HepG2 (cell line): ENCODE data around the gene TTPAL. TPM values are rescaled to one million over a fixed set of nuclear protein-coding genes. Genes with fewer than 3 reads are reported as not detected.
A peak's percentile ranks its signal among the peaks of the same experiment; 100 is the strongest.

Experiments used
- HNRNPLL ChIP-seq: fragments of 200-400 bp; formaldehyde crosslinking; IDR thresholded peaks from 2 replicates; pipeline ENCODE4 v1.6.1; 2017; ENCODE audit warnings: mild to moderate bottlenecking, low read depth, low read length; ENCODE audit not compliant: poor library complexity, severe bottlenecking
- MEF2D ChIP-seq: sonication (generic); formaldehyde crosslinking; IDR thresholded peaks from 2 replicates; pipeline ENCODE4 v1.5.1; 2020; ENCODE audit warnings: mild to moderate bottlenecking, missing genetic modification reagents
- NFKBIZ ChIP-seq: IDR thresholded peaks from 2 replicates; pipeline ENCODE4 v1.6.1; 2018; ENCODE audit warnings: missing genetic modification reagents, missing compliant biosample characterization
- RBM22 ChIP-seq: fragments of 200-400 bp; formaldehyde crosslinking; optimal IDR thresholded peaks from 2 replicates; pipeline ENCODE3; 2017; ENCODE audit warnings: mild to moderate bottlenecking, low read length, moderate library complexity
- RXRA ChIP-seq: sonication (generic); formaldehyde crosslinking; IDR thresholded peaks from 2 replicates; pipeline ENCODE4 v1.5.1; 2020; ENCODE audit warnings: missing genetic modification reagents
- RXRB ChIP-seq: IDR thresholded peaks from 2 replicates; pipeline ENCODE4 v1.6.1; 2016; ENCODE audit warnings: borderline replicate concordance, missing genetic modification reagents, missing compliant biosample characterization
- SALL1 ChIP-seq: sonication (generic); formaldehyde crosslinking; IDR thresholded peaks from 2 replicates; pipeline ENCODE4 v1.8.0; 2022; ENCODE audit warnings: mild to moderate bottlenecking, missing genetic modification reagents
- SIX4 ChIP-seq: sonication (generic); formaldehyde crosslinking; IDR thresholded peaks from 2 replicates; pipeline ENCODE4 v1.4.0; 2020; ENCODE audit warnings: missing genetic modification reagents
- THRA ChIP-seq: sonication (generic); formaldehyde crosslinking; IDR thresholded peaks from 2 replicates; pipeline ENCODE4 v1.4.0; 2020; ENCODE audit warnings: missing genetic modification reagents, borderline replicate concordance
- ZHX2 ChIP-seq, 2 experiments: sonication (generic) in 1 of 2; formaldehyde crosslinking in 1 of 2; IDR thresholded peaks; 2 replicates each; pipeline versions ENCODE4 v1.6.1 to v1.9.0; 2014 to 2022; ENCODE audit warnings: antibody characterized with exemption in 1 of 2, borderline replicate concordance in 1 of 2, inconsistent platforms in 1 of 2, low read depth in 1 of 2, missing genetic modification reagents in 1 of 2
- ZNF121 ChIP-seq: sonication (generic); formaldehyde crosslinking; IDR thresholded peaks from 2 replicates; pipeline ENCODE4 v1.5.0; 2020; ENCODE audit warnings: mild to moderate bottlenecking, missing genetic modification reagents
- ZNF296 ChIP-seq: sonication (generic); formaldehyde crosslinking; conservative IDR thresholded peaks from 2 replicates; pipeline ENCODE4 v1.5.0; 2020; ENCODE audit warnings: mild to moderate bottlenecking, missing genetic modification reagents
- ZNF3 ChIP-seq: IDR thresholded peaks from 2 replicates; pipeline ENCODE4 v1.7.0; 2017; ENCODE audit warnings: inconsistent platforms
- ZNF30 ChIP-seq: sonication (generic); formaldehyde crosslinking; IDR thresholded peaks from 2 replicates; pipeline ENCODE4 v1.5.0; 2020; ENCODE audit warnings: mild to moderate bottlenecking, missing genetic modification reagents
- ZNF317 ChIP-seq: sonication (generic); formaldehyde crosslinking; IDR thresholded peaks from 2 replicates; pipeline ENCODE4 v1.5.0; 2020; ENCODE audit warnings: mild to moderate bottlenecking, missing genetic modification reagents
- ZNF446 ChIP-seq: sonication (generic); formaldehyde crosslinking; IDR thresholded peaks from 2 replicates; pipeline ENCODE4 v1.5.0; 2020; ENCODE audit warnings: mild to moderate bottlenecking, missing genetic modification reagents
- ZNF710 ChIP-seq: sonication (generic); formaldehyde crosslinking; IDR thresholded peaks from 2 replicates; pipeline ENCODE4 v1.5.0; 2020; ENCODE audit warnings: mild to moderate bottlenecking, missing genetic modification reagents, borderline replicate concordance
- ZNF749 ChIP-seq: sonication (generic); formaldehyde crosslinking; IDR thresholded peaks from 2 replicates; pipeline ENCODE4 v1.8.0; 2022; ENCODE audit warnings: mild to moderate bottlenecking, missing genetic modification reagents, moderate library complexity, borderline replicate concordance
- ZNF792 ChIP-seq: IDR thresholded peaks from 2 replicates; pipeline ENCODE4 v1.6.1; 2016
- polyA plus RNA-seq, 8 experiments: library from polyadenylated mRNA; depleted of rRNA in 3 of 8; stranded (reverse) in 7 of 8; unstranded in 1 of 8; fragments of >200 nt; fragmentation: Illumina TruSeq in 4 of 8; extraction: Trizol in 4 of 8; gene quantifications; 2 replicates each; pipeline versions ENCODE4 v1.2.1 to v1.2.3, GENCODE V29; 2011 to 2016; ENCODE audit warnings: low read depth in 4 of 8, missing spikeins in 1 of 8, mixed read lengths in 1 of 8; ENCODE audit not compliant: insufficient read depth in 1 of 8
- total RNA-seq, 5 experiments: library from RNA; depleted of rRNA; stranded (reverse); fragments of >200 nt; fragmentation: Illumina TruSeq; extraction: Trizol; gene quantifications; 2 replicates each; pipeline ENCODE4 v1.2.3, GENCODE V29; 2016; ENCODE audit warnings: low read depth in 1 of 5

Gene TTPAL
- total and polyA plus RNA-seq, 2 of the 13 experiments (the other 11 are each of a cell fraction or from before 2014, with no cell fraction given), result 4.3 to 18.8 TPM

GRCh38 chr20:44521484-44522481 lies 46.1 kb downstream of the TTPAL start, which contains the start of gene SERINC3 (continued):
- TF ChIP-seq HNRNPLL, result peak; percentile 83
- peak; percentile 86 for TF ChIP-seq ZNF317 (CRISPR knock-in tag)
- TF ChIP-seq THRA (CRISPR knock-in tag), result no peak; the same call in 1 of the 2 replicates
- TF ChIP-seq ZNF710 (CRISPR knock-in tag), result peak; percentile 83; the same call in 1 of the 2 replicates
- TF ChIP-seq RXRA (CRISPR knock-in tag), result peak; percentile 87
- TF ChIP-seq ZNF121, result peak; percentile 39; the same call in 1 of the 2 replicates
- TF ChIP-seq ZNF446 (CRISPR knock-in tag), result peak; percentile 68; the same call in 1 of the 2 replicates
- TF ChIP-seq ZNF3 (CRISPR knock-in tag), result no peak
- peak; percentile 31; the same call in 1 of the 2 replicates for TF ChIP-seq NFKBIZ
- peak; percentile 94; the same call in 1 of the 2 replicates for TF ChIP-seq ZNF30 (CRISPR knock-in tag)
- no peak for TF ChIP-seq RBM22
- TF ChIP-seq SIX4 (CRISPR knock-in tag), result no peak; the same call in none of the 2 replicates
- no peak; the same call in 1 of the 2 replicates for TF ChIP-seq ZNF296 (CRISPR knock-in tag)
- TF ChIP-seq MEF2D (CRISPR knock-in tag), result peak; percentile 91
- peak; percentile 54; the same call in 1 of the 2 replicates for TF ChIP-seq RXRB (CRISPR knock-in tag)
- peak; percentile 98 for TF ChIP-seq SALL1
- peak; percentile 94 for TF ChIP-seq ZNF792 (CRISPR knock-in tag)
- TF ChIP-seq ZHX2 (IDR thresholded peaks at IDR 0.05; ENCODE audit: low read depth), result peak; percentile 89
- TF ChIP-seq ZHX2 (CRISPR knock-in tag; IDR thresholded peaks at IDR 0.05; ENCODE audit: borderline replicate concordance), result peak; percentile 87
- no peak for TF ChIP-seq ZNF749
